HepG2 (cell line): Measurements from ENCODE around the gene NGEF. TPM values are rescaled to one million over a fixed set of nuclear protein-coding genes. Genes with fewer than 3 reads are reported as not detected.

Source experiments
- HBP1 ChIP-seq: IDR thresholded peaks from 2 replicates; pipeline ENCODE4 v1.6.1; 2016; ENCODE audit warnings: low read depth, control low read depth
- NFYB ChIP-seq: sonication (generic); formaldehyde crosslinking; IDR thresholded peaks from 2 replicates; pipeline ENCODE4 v1.4.0; 2020; ENCODE audit warnings: missing genetic modification reagents
- SRF ChIP-seq: IDR thresholded peaks from 2 replicates; pipeline ENCODE4 v1.6.1; 2011; ENCODE audit warnings: mild to moderate bottlenecking, low read depth, low read length, moderate library complexity
- TCF7 ChIP-seq: sonication (generic); IDR thresholded peaks from 2 replicates; pipeline ENCODE4 v1.6.1; 2016; ENCODE audit warnings: antibody characterized with exemption, low read depth
- ZBED4 ChIP-seq: sonication (generic); formaldehyde crosslinking; IDR thresholded peaks from 2 replicates; pipeline ENCODE4 v1.4.0; 2020; ENCODE audit warnings: missing genetic modification reagents, borderline replicate concordance
- ZBTB44 ChIP-seq: sonication (generic); formaldehyde crosslinking; IDR thresholded peaks from 2 replicates; pipeline ENCODE4 v1.4.0; 2020; ENCODE audit warnings: missing genetic modification reagents
- ZNF33A ChIP-seq: sonication (generic); formaldehyde crosslinking; IDR thresholded peaks from 2 replicates; pipeline ENCODE4 v1.5.1; 2020; ENCODE audit warnings: missing genetic modification reagents, mild to moderate bottlenecking, moderate library complexity, borderline replicate concordance
- ZNF446 ChIP-seq: sonication (generic); formaldehyde crosslinking; IDR thresholded peaks from 2 replicates; pipeline ENCODE4 v1.5.0; 2020; ENCODE audit warnings: mild to moderate bottlenecking, missing genetic modification reagents
- polyA plus RNA-seq, 8 experiments: library from polyadenylated mRNA; depleted of rRNA in 3 of 8; stranded (reverse) in 7 of 8; unstranded in 1 of 8; fragments of >200 nt; fragmentation: Illumina TruSeq in 4 of 8; extraction: Trizol in 4 of 8; gene quantifications; 2 replicates each; pipeline versions ENCODE4 v1.2.1 to v1.2.3, GENCODE V29; 2011 to 2016; ENCODE audit warnings: low read depth in 4 of 8, missing spikeins in 1 of 8, mixed read lengths in 1 of 8; ENCODE audit not compliant: insufficient read depth in 1 of 8
- total RNA-seq, 5 experiments: library from RNA; depleted of rRNA; stranded (reverse); fragments of >200 nt; fragmentation: Illumina TruSeq; extraction: Trizol; gene quantifications; 2 replicates each; pipeline ENCODE4 v1.2.3, GENCODE V29; 2016; ENCODE audit warnings: low read depth in 1 of 5

Gene NGEF
- total and polyA plus RNA-seq, 2 of the 13 experiments (the other 11 are each of a cell fraction or from before 2014, with no cell fraction given): 14.4 to 36.9 TPM

GRCh38 chr2:233032551-233033320 lies 19.7 kb upstream of the NGEF start, which contains the start of gene NEU2 (continued):
- TF ChIP-seq ZBTB44 (CRISPR knock-in tag): no peak
- TF ChIP-seq ZBED4 (CRISPR knock-in tag): no peak
- no peak for TF ChIP-seq TCF7
- no peak for TF ChIP-seq HBP1 (CRISPR knock-in tag)
- no peak for TF ChIP-seq SRF
- TF ChIP-seq ZNF446 (CRISPR knock-in tag): no peak
- TF ChIP-seq NFYB (CRISPR knock-in tag): no peak
- TF ChIP-seq ZNF33A (CRISPR knock-in tag): no peak
- TF ChIP-seq, all 625 proteins: peak for 0
